ENCODE measurements around the gene AP2M1.
"Not testable (repeated sequence)": the region's sequence is repeated elsewhere in the genome, so short reads cannot be mapped to it uniquely, and the experiment has no call there.

AP2M1 gene

GRCh38 chr3:184145751-184146270 lies 28.8 kb upstream of the AP2M1 start:
- no peak for DNase-seq (ENCODE audit: low read depth)
- H3K4me3 ChIP-seq (ENCODE audit: low read length) = no peak overlapping the region
- TF ChIP-seq CTCF (conservative IDR thresholded peaks at IDR 0.05; ENCODE audit: low read depth, low read length) = no peak

GRCh38 chr3:184148076-184148475 lies 26.6 kb upstream of the AP2M1 start:
- no peak overlapping the region for H3K4me3 ChIP-seq (ENCODE audit: low read length)
- TF ChIP-seq CTCF (conservative IDR thresholded peaks at IDR 0.05; ENCODE audit: low read depth, low read length) = no peak
- no peak for DNase-seq (ENCODE audit: low read depth)

- no peak overlapping the region for H3K4me3 ChIP-seq (ENCODE audit: low read length)
- no peak for DNase-seq (ENCODE audit: low read depth)
- TF ChIP-seq CTCF (conservative IDR thresholded peaks at IDR 0.05; ENCODE audit: low read depth, low read length) = no peak
These were observed 25.5 kb upstream of the AP2M1 start for GRCh38 chr3:184149123-184149522.

GRCh38 chr3:184149770-184150169 lies 24.9 kb upstream of the AP2M1 start:
- not testable (repeated sequence) for DNase-seq (ENCODE audit: low read depth); H3K4me3 ChIP-seq (ENCODE audit: low read length)
- peak; percentile 43 for TF ChIP-seq CTCF (conservative IDR thresholded peaks at IDR 0.05; ENCODE audit: low read depth, low read length)

GRCh38 chr3:184154885-184155643 lies 19.6 kb upstream of the AP2M1 start, which contains the start of gene DVL3:
Gene DVL3 (plus strand): TSS chr3:184155377. CDS start chr3:184155636, 259 bp downstream.
- peak within 1 kb of the TSS; percentile 99 for H3K4me3 ChIP-seq (ENCODE audit: low read length)
- DNase-seq (ENCODE audit: low read depth) = no peak
- no peak for TF ChIP-seq CTCF (conservative IDR thresholded peaks at IDR 0.05; ENCODE audit: low read depth, low read length)

GRCh38 chr3:184155644-184156521 lies 18.8 kb upstream of the AP2M1 start:
- DNase-seq (ENCODE audit: low read depth) = no peak
- TF ChIP-seq CTCF (conservative IDR thresholded peaks at IDR 0.05; ENCODE audit: low read depth, low read length) = no peak
- peak overlapping the region; percentile 99 for H3K4me3 ChIP-seq (ENCODE audit: low read length)

Data from retinal pigment epithelial cell (primary cell).